ENCODE results near the gene ALOX12B. TPM values are rescaled to one million over a fixed set of nuclear protein-coding genes. Genes with fewer than 3 reads are reported as not detected.

Gene ALOX12B
- polyA plus RNA-seq, 1 of the 3 experiments (the other 2 are of a cell fraction) = 0.20 TPM

DNA sequence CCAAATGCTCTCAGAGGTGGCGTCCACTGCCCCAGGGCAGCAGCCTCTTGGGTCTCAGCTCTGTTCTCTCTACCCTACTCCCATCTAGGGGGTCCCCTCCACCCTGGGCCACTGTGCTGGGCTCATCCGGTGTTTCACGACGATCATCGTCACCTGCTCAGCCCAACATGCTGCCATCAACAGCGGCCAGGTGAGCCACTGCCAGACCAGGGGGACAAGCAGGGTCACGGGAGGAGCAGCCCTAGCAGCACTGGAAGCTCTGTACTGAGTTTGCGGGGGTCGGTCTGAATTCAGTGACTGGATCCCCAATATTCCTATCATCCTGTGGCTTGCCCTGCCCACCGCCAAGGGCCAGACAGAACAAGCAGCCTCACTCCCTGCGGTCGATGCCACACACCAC lies 16.0 kb downstream of the ALOX12B start (continued):
- no peak for TF ChIP-seq EP300 (IDR thresholded peaks at IDR 0.05; ENCODE audit: borderline replicate concordance in 1 of 2, low read depth in 1 of 2, low read length in 1 of 2)

DNA sequence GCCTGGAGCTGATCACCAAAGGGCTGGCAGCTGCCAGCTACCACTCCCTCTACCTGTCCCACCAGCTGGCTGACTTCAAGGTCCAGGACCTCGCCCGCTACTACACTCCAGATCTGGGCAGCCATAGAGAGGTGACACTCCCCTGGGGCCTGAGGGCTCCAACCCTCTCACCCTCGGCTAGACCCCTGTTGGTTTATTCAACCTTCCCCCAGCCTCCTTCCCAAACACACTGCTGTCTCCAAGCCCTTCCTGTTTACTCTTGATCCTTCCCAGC lies 18.0 kb downstream of the ALOX12B start:
- ChIA-PET POLR2A (interaction anchor here (0.6 kb wide), 1 partner anchor 486 kb away, joined by 3 read pairs; no protein-coding TSS in a partner anchor), CTCF (interaction anchor here (0.7 to 20.8 kb wide), 10 partner anchors 10 to 154 kb away, joined by 3 to 390 read pairs (median 18); partner anchors contain the start of genes ALOX12B, ALOXE3 and RNF227)
- H3K79me2 ChIP-seq (ENCODE audit: insufficient read depth) = no peaks in the 10 kb centered on the region
- no peaks in the 10 kb centered on the region for H4K20me1 ChIP-seq (ENCODE audit: insufficient read depth)
- H3K9me3 ChIP-seq = no peaks in the 10 kb centered on the region
- H3K27ac ChIP-seq (ENCODE audit: low read depth in 2 of 2, low read length in 1 of 2) = no peak overlapping the region
- DNase-seq = no peak
- no peak overlapping the region for H3K9ac ChIP-seq
- no peaks in the 10 kb centered on the region for H3K9me2 ChIP-seq
- WGBS (ENCODE audit: low lambda C conversion rate) = 58% methylated on average over 3 of the region's 3 CpGs
- TF ChIP-seq YY1 (IDR thresholded peaks at IDR 0.05; ENCODE audit: low read depth) = no peak
- TF ChIP-seq NFIC (IDR thresholded peaks at IDR 0.05; ENCODE audit: borderline replicate concordance) = no peak
- TF ChIP-seq, protein P1, sequence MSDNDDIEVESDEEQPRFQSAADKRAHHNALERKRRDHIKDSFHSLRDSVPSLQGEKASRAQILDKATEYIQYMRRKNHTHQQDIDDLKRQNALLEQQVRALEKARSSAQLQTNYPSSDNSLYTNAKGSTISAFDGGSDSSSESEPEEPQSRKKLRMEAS (IDR thresholded peaks at IDR 0.05; ENCODE audit: low read depth) = no peak
- no peak for TF ChIP-seq SMC3 (IDR thresholded peaks at IDR 0.05; ENCODE audit: low read depth, low read length)
- no peak for TF ChIP-seq SIN3A (IDR thresholded peaks at IDR 0.05; ENCODE audit: borderline replicate concordance, low read depth, low read length)
- TF ChIP-seq, protein P2, sequence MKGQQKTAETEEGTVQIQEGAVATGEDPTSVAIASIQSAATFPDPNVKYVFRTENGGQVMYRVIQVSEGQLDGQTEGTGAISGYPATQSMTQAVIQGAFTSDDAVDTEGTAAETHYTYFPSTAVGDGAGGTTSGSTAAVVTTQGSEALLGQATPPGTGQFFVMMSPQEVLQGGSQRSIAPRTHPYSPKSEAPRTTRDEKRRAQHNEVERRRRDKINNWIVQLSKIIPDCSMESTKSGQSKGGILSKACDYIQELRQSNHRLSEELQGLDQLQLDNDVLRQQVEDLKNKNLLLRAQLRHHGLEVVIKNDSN (IDR thresholded peaks at IDR 0.05; ENCODE audit: borderline replicate concordance, low read depth) = no peak
- TF ChIP-seq, protein P3, sequence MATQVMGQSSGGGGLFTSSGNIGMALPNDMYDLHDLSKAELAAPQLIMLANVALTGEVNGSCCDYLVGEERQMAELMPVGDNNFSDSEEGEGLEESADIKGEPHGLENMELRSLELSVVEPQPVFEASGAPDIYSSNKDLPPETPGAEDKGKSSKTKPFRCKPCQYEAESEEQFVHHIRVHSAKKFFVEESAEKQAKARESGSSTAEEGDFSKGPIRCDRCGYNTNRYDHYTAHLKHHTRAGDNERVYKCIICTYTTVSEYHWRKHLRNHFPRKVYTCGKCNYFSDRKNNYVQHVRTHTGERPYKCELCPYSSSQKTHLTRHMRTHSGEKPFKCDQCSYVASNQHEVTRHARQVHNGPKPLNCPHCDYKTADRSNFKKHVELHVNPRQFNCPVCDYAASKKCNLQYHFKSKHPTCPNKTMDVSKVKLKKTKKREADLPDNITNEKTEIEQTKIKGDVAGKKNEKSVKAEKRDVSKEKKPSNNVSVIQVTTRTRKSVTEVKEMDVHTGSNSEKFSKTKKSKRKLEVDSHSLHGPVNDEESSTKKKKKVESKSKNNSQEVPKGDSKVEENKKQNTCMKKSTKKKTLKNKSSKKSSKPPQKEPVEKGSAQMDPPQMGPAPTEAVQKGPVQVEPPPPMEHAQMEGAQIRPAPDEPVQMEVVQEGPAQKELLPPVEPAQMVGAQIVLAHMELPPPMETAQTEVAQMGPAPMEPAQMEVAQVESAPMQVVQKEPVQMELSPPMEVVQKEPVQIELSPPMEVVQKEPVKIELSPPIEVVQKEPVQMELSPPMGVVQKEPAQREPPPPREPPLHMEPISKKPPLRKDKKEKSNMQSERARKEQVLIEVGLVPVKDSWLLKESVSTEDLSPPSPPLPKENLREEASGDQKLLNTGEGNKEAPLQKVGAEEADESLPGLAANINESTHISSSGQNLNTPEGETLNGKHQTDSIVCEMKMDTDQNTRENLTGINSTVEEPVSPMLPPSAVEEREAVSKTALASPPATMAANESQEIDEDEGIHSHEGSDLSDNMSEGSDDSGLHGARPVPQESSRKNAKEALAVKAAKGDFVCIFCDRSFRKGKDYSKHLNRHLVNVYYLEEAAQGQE (IDR thresholded peaks at IDR 0.05; ENCODE audit: low read depth, low read length) = no peak
- TF ChIP-seq NRF1 (IDR thresholded peaks at IDR 0.05; ENCODE audit: low read depth, low read length) = no peak
- no peak for TF ChIP-seq FOSL2 (IDR thresholded peaks at IDR 0.05; ENCODE audit: borderline replicate concordance, low read depth)
- TF ChIP-seq RAD21 (IDR thresholded peaks at IDR 0.05; ENCODE audit: low read length) = no peak
- TF ChIP-seq CHD2 (IDR thresholded peaks at IDR 0.05; ENCODE audit: low read length, partially characterized antibody) = no peak
- no peak for TF ChIP-seq GATA2 (CRISPR knock-in tag; IDR thresholded peaks at IDR 0.05)
- TF ChIP-seq, protein P4, sequence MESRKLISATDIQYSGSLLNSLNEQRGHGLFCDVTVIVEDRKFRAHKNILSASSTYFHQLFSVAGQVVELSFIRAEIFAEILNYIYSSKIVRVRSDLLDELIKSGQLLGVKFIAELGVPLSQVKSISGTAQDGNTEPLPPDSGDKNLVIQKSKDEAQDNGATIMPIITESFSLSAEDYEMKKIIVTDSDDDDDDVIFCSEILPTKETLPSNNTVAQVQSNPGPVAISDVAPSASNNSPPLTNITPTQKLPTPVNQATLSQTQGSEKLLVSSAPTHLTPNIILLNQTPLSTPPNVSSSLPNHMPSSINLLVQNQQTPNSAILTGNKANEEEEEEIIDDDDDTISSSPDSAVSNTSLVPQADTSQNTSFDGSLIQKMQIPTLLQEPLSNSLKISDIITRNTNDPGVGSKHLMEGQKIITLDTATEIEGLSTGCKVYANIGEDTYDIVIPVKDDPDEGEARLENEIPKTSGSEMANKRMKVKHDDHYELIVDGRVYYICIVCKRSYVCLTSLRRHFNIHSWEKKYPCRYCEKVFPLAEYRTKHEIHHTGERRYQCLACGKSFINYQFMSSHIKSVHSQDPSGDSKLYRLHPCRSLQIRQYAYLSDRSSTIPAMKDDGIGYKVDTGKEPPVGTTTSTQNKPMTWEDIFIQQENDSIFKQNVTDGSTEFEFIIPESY (IDR thresholded peaks at IDR 0.05; ENCODE audit: borderline replicate concordance, low read depth) = no peak
- TF ChIP-seq MEF2A (IDR thresholded peaks at IDR 0.05; ENCODE audit: borderline replicate concordance, low read depth) = no peak
- TF ChIP-seq EP300 (IDR thresholded peaks at IDR 0.05; ENCODE audit: borderline replicate concordance in 1 of 2, low read depth in 1 of 2, low read length in 1 of 2) = no peak
- no peak for TF ChIP-seq EZH2phosphoT487 (IDR thresholded peaks at IDR 0.05; ENCODE audit: borderline replicate concordance, low read depth)
- no peak for TF ChIP-seq RFX5 (IDR thresholded peaks at IDR 0.05; ENCODE audit: low read length)
- H3K4me1 ChIP-seq (ENCODE audit: control insufficient read depth in 1 of 2, insufficient read depth in 2 of 2, low read depth in 1 of 2, low read length in 1 of 2) = peaks cover 0 to 8% of the 10 kb centered on the region in 2 experiments; a peak in 1 of 4 replicates
- H3F3A ChIP-seq (replicated peaks; ENCODE audit: insufficient read depth) = no peaks in the 10 kb centered on the region
- H3K4me3 ChIP-seq (ENCODE audit: low read depth in 2 of 2, low read length in 1 of 2) = no peak overlapping the region
- H3K36me3 ChIP-seq (replicated peaks in 1 of 2; ENCODE audit: control insufficient read depth in 1 of 2, insufficient read depth in 2 of 2, low read length in 1 of 2) = no peaks in the 10 kb centered on the region
- H3K27me3 ChIP-seq (ENCODE audit: insufficient read depth) = peaks cover 78% of the 10 kb centered on the region
- H2AFZ ChIP-seq (ENCODE audit: low read depth) = no peak overlapping the region
- H3K4me2 ChIP-seq = no peak overlapping the region
